BE2C (cell line): ENCODE results near the gene CD109. TPM values are rescaled to one million over a fixed set of nuclear protein-coding genes. Genes with fewer than 3 reads are reported as not detected.
A peak's percentile ranks its signal among the peaks of the same experiment; 100 is the strongest.

Experiments used
- DNase-seq: peaks from one replicate; pipeline ENCODE4 v3.0.0-alpha.2; 2020
- H3K27me3 ChIP-seq: fragments of 250-450 bp; sonication (Bioruptor Pico); 2 replicates; pipeline ENCODE4 v1.5.1; 2020; ENCODE audit warnings: mild to moderate bottlenecking
- H3K36me3 ChIP-seq: fragments of 250-450 bp; sonication (Bioruptor Pico); 2 replicates; pipeline ENCODE4 v1.5.1; 2020; ENCODE audit warnings: mild to moderate bottlenecking
- H3K4me1 ChIP-seq: fragments of 250-450 bp; sonication (Bioruptor Pico); 2 replicates; pipeline ENCODE4 v1.5.1; 2020
- H3K4me3 ChIP-seq: 2 replicates; pipeline ENCODE4 v1.5.1; 2011; ENCODE audit warnings: low read depth, low read length
- H3K9me3 ChIP-seq: fragments of 250-450 bp; sonication (Bioruptor Pico); 2 replicates; pipeline ENCODE4 v1.5.1; 2020
- CTCF ChIP-seq: IDR thresholded peaks from 2 replicates; pipeline ENCODE4 v1.5.1; 2012; ENCODE audit warnings: mild to moderate bottlenecking, low read depth, low read length
- polyA plus RNA-seq: library from polyadenylated mRNA; unstranded; fragments of >200 nt; gene quantifications from one replicate; pipeline ENCODE4 v1.2.1, GENCODE V29; 2012; ENCODE audit warnings: low read depth, missing spikeins; ENCODE audit not compliant: insufficient read length, insufficient read depth

Gene CD109
- 0.15 TPM for polyA plus RNA-seq

- no peaks in the 10 kb centered on the region for H3K4me1 ChIP-seq
- H3K27me3 ChIP-seq, result peaks cover 20% of the 10 kb centered on the region
- H3K9me3 ChIP-seq, result no peaks in the 10 kb centered on the region
- no peaks in the 10 kb centered on the region for H3K36me3 ChIP-seq
- peak within 1 kb of the TSS; percentile 51 for H3K4me3 ChIP-seq
- peak; percentile 30 for DNase-seq
- TF ChIP-seq CTCF, result no peak
These were observed at the start of gene CD109 for GRCh38 chr6:73695619-73696421. Gene CD109, plus strand, starts transcription at chr6:73696203. Its CDS starts 13 bp downstream, at chr6:73696216.

GRCh38 chr6:73648166-73648565 is 47.8 kb upstream of the CD109 start:
- Histone ChIP-seq H3K27me3 (no peaks in the 10 kb centered on the region), H3K36me3 (no peaks in the 10 kb centered on the region), H3K9me3 (no peaks in the 10 kb centered on the region), H3K4me1 (no peaks in the 10 kb centered on the region), H3K4me3 (no peak overlapping the region)
- no peak for DNase-seq
- no peak for TF ChIP-seq CTCF

DNA sequence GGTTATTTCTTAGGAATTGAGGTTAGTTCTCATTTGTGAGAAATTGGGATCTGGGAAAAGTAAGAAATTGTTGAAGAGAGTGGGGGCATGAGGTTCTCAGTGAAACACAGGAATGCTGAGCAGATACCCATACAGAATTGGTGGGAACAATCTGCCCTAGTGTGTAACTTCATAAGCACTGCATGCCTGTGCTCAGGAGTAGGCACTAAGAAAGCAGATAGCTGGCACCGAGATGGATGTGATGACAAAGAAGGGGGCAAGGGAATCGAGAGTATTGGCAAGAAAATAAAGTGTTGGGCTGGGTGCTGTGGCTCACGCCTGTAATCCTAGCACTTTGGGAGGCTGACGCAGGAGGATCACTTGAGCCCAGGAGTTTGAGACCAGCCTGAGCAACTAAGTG is 46.2 kb upstream of the CD109 start:
- no peak overlapping the region for H3K4me3 ChIP-seq
- no peaks in the 10 kb centered on the region for H3K4me1 ChIP-seq
- H3K27me3 ChIP-seq, result no peaks in the 10 kb centered on the region
- TF ChIP-seq CTCF, result no peak
- H3K9me3 ChIP-seq, result no peaks in the 10 kb centered on the region
- DNase-seq, result no peak
- H3K36me3 ChIP-seq, result no peaks in the 10 kb centered on the region

- Histone ChIP-seq H3K4me3 (peak overlapping the region; percentile 85), H3K36me3 (no peaks in the 10 kb centered on the region), H3K27me3 (no peaks in the 10 kb centered on the region), H3K9me3 (no peaks in the 10 kb centered on the region), H3K4me1 (no peaks in the 10 kb centered on the region)
- TF ChIP-seq CTCF, result peak; percentile 44
- peak; percentile 70 for DNase-seq
These were observed 43.1 kb upstream of the CD109 start for GRCh38 chr6:73652637-73653570.

DNA sequence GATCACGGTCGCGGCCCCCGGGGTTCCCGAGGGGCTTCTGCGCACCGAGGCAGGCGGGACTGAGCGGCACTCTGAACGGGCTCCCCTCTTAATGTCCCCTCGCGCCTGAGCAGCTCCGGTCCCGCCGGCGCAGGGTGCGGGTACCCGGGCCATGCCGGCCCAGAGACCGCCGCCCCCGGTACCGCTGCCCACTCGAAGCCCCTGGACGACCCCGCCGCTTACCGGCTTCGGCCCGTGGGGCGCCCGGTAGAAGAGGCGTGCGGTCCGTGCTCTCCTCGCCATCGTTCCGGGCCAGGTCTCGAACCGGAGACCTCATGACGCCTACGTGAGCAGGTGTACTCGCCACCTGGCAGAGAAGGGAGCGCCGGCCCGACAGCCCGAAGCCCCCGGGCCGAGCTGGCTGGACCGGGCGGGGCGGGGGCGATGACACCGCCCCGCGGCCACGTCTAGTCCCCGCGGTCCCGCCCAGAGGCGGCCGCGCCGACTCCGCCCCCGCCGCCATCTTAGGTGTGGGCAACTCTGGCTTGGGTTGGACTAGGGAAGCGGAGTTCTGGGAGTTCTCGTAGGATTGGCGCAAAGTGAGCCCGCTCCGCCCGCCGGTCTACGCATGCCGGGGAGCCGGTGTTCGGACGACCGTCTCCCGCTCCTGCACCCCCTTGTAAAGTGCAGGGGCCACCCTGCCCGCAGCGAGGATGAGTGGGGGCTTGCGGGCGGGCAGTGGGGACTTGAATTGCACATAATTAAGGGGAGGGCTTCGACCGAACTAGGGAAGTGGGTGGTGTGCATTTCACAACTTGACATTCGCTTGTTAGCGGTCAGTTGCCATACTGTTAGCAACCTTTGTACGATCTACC is 42.2 kb upstream of the CD109 start, which contains the start of gene SLC17A5:
SLC17A5 (minus strand) TSS at position 422 of the 854 bp plus-strand sequence; CDS start at position 316, 106 bp downstream.
- TF ChIP-seq CTCF, result no peak
- Histone ChIP-seq H3K4me3 (peak within 1 kb of the TSS; percentile 85), H3K4me1 (no peaks in the 10 kb centered on the region), H3K27me3 (no peaks in the 10 kb centered on the region), H3K9me3 (no peaks in the 10 kb centered on the region), H3K36me3 (no peaks in the 10 kb centered on the region)
- DNase-seq, result peak; percentile 93
